ENCODE results near the gene CSH2.

The CSH2 gene

GRCh38 chr17:63854709-63855108, 18.8 kb downstream of the CSH2 start:
- DNase-seq: no peak

- DNase-seq: no peak
These were observed 20.2 kb downstream of the CSH2 start for GRCh38 chr17:63853260-63853659.

- DNase-seq: no peak
These were observed 23.1 kb downstream of the CSH2 start for GRCh38 chr17:63850401-63850800.

GRCh38 chr17:63848834-63849689, 24.4 kb downstream of the CSH2 start:
- DNase-seq: peak; percentile 95

GRCh38 chr17:63847525-63848249, 25.8 kb downstream of the CSH2 start:
- no peak for DNase-seq

- DNase-seq: no peak
These were observed 28.0 kb downstream of the CSH2 start for GRCh38 chr17:63845509-63845908.

GRCh38 chr17:63843910-63844677, 29.4 kb downstream of the CSH2 start:
- no peak for DNase-seq

- DNase-seq: peak; percentile 75
These were observed 30.0 kb downstream of the CSH2 start for GRCh38 chr17:63843387-63843888.

GRCh38 chr17:63842540-63843386, 30.7 kb downstream of the CSH2 start, which contains the start of gene SMARCD2:
Gene SMARCD2, minus strand, starts transcription at chr17:63842685. Its CDS starts 11 bp downstream, at chr17:63842674.
- DNase-seq: peak; percentile 99

- DNase-seq: peak; percentile 61
These were observed 31.3 kb downstream of the CSH2 start for GRCh38 chr17:63842173-63842539.

- DNase-seq: peak; percentile 59
These were observed 31.9 kb downstream of the CSH2 start for GRCh38 chr17:63841350-63842172.

GRCh38 chr17:63840591-63841349, 32.7 kb downstream of the CSH2 start:
- no peak for DNase-seq

GRCh38 chr17:63838631-63839171, 34.8 kb downstream of the CSH2 start:
- peak; percentile 73 for DNase-seq

GRCh38 chr17:63837962-63838600, 35.4 kb downstream of the CSH2 start:
- DNase-seq: no peak

GRCh38 chr17:63837480-63837879, 36.0 kb downstream of the CSH2 start:
- no peak for DNase-seq

- no peak for DNase-seq
These were observed 36.7 kb downstream of the CSH2 start for GRCh38 chr17:63836811-63837210.

GRCh38 chr17:63835167-63835720, 38.2 kb downstream of the CSH2 start:
- DNase-seq: no peak

GRCh38 chr17:63834431-63835166, 38.9 kb downstream of the CSH2 start:
- peak; percentile 18 for DNase-seq
